H1 (cell line): ENCODE results near the gene NDUFB10. TPM values are rescaled to one million over a fixed set of nuclear protein-coding genes. Genes with fewer than 3 reads are reported as not detected.

Source experiments
- CTCF ChIA-PET: fragments of 300-600 bp; sonication (Branson Sonifier 250); formaldehyde crosslinking; loops from one replicate; lab custom pipeline; 2021; ENCODE audit not compliant: partially characterized antibody; lab: Charles Lee
- POLR2A ChIA-PET: fragments of 300-600 bp; sonication (Branson Sonifier 250); formaldehyde crosslinking; loops from one replicate; lab custom pipeline; 2021; ENCODE audit warnings: inconsistent platforms; ENCODE audit not compliant: partially characterized antibody; lab: Charles Lee
- DNase-seq, 2 experiments: peaks; one replicate each; pipeline versions ENCODE4 v3.0.0 to v3.0.0-alpha.2; 2010 to 2022; ENCODE audit warnings: low spot score in 2 of 2, low read depth in 1 of 2, mixed read lengths in 1 of 2
- FAIRE-seq: peaks from 2 replicates; lab custom pipeline; 2011; peaks lifted over from hg19 to GRCh38; lab: Jason Lieb, UNC
- H2AFZ ChIP-seq: 2 replicates; pipeline ENCODE4 v1.8.1; 2012; ENCODE audit warnings: low read length, inconsistent platforms
- H2AK5ac ChIP-seq: 2 replicates; pipeline ENCODE4 v1.6.1; 2013; ENCODE audit warnings: low read depth, low read length
- H2BK120ac ChIP-seq: replicated peaks from 2 replicates; pipeline ENCODE3; 2013; ENCODE audit warnings: low read depth, low read length, inconsistent platforms
- H2BK12ac ChIP-seq: 2 replicates; pipeline ENCODE4 v1.6.1; 2013; ENCODE audit warnings: low read depth, low read length
- H2BK15ac ChIP-seq: 2 replicates; pipeline ENCODE4 v1.6.1; 2013; ENCODE audit warnings: low read length
- H2BK20ac ChIP-seq: 2 replicates; pipeline ENCODE4 v1.6.1; 2013; ENCODE audit warnings: low read length
- H2BK5ac ChIP-seq: 2 replicates; pipeline ENCODE4 v1.6.1; 2013; ENCODE audit warnings: low read depth, low read length
- H3K14ac ChIP-seq: 2 replicates; pipeline ENCODE4 v1.6.1; 2013; ENCODE audit warnings: inconsistent platforms; ENCODE audit not compliant: insufficient read length
- H3K18ac ChIP-seq: 2 replicates; pipeline ENCODE4 v1.6.1; 2013; ENCODE audit warnings: low read length; ENCODE audit errors: extremely low read depth
- H3K23ac ChIP-seq: 2 replicates; pipeline ENCODE4 v1.6.1; 2013; ENCODE audit warnings: inconsistent platforms; ENCODE audit not compliant: insufficient read length
- H3K23me2 ChIP-seq: 2 replicates; pipeline ENCODE4 v1.6.1; 2013; ENCODE audit warnings: low read depth, low read length
- H3K27ac ChIP-seq: 2 replicates; pipeline ENCODE4 v1.6.1; 2011; ENCODE audit warnings: low read depth, low read length, inconsistent platforms
- H3K27me3 ChIP-seq, 4 experiments: replicated peaks in 1 of 4; 1 replicate in 1 of 4; 2 replicates in 3 of 4; pipeline versions ENCODE4 v1.6.1 to v1.8.1; 2011 to 2013; ENCODE audit warnings: low read length in 3 of 4, mild to moderate bottlenecking in 3 of 4, inconsistent platforms in 2 of 4, mixed read lengths in 2 of 4, moderate library complexity in 1 of 4; ENCODE audit not compliant: control insufficient read depth in 3 of 4, insufficient read depth in 3 of 4; ENCODE audit errors: extremely low read depth in 1 of 4
- H3K36me3 ChIP-seq, 4 experiments: 2 replicates each; pipeline versions ENCODE4 v1.6.1 to v1.8.1; 2011 to 2013; ENCODE audit warnings: mild to moderate bottlenecking in 4 of 4, low read length in 3 of 4, moderate library complexity in 2 of 4, control low read depth in 1 of 4, inconsistent platforms in 1 of 4; ENCODE audit not compliant: insufficient read depth in 4 of 4, control insufficient read depth in 2 of 4
- H3K4ac ChIP-seq: replicated peaks from 2 replicates; pipeline ENCODE3; 2013; ENCODE audit warnings: low read length, low read depth, mixed read lengths, inconsistent platforms; ENCODE audit not compliant: insufficient read length
- H3K4me1 ChIP-seq, 4 experiments: replicated peaks in 1 of 4; 1 replicate in 1 of 4; 2 replicates in 3 of 4; pipeline versions ENCODE4 v1.6.1 to v1.8.1; 2011 to 2013; ENCODE audit warnings: low read length in 3 of 4, inconsistent platforms in 2 of 4, mixed read lengths in 1 of 4; ENCODE audit not compliant: insufficient read depth in 4 of 4, control insufficient read depth in 3 of 4
- H3K4me2 ChIP-seq, 2 experiments: 2 replicates each; pipeline versions ENCODE4 v1.6.1 to v1.8.1; 2011 to 2013; ENCODE audit warnings: low read depth in 2 of 2, low read length in 2 of 2, control low read depth in 1 of 2, inconsistent platforms in 1 of 2, mild to moderate bottlenecking in 1 of 2; ENCODE audit not compliant: insufficient read depth in 1 of 2
- H3K4me3 ChIP-seq, 4 experiments: fragments of 200-600, 300-600 bp in 1 of 4; sonication (generic), shearing (Covaris generic), sonication (Bioruptor Twin) in 1 of 4; 2 replicates each; pipeline versions ENCODE4 v1.5.1 to v1.8.1; 2011 to 2016; ENCODE audit warnings: low read length in 4 of 4, low read depth in 3 of 4, control low read depth in 2 of 4, inconsistent platforms in 2 of 4, mild to moderate bottlenecking in 2 of 4, mixed read lengths in 1 of 4, moderate library complexity in 1 of 4; ENCODE audit not compliant: insufficient read depth in 2 of 4; ENCODE audit errors: extremely low read depth in 1 of 4
- H3K56ac ChIP-seq: replicated peaks from 2 replicates; pipeline ENCODE3; 2013; ENCODE audit warnings: low read depth, mild to moderate bottlenecking, mixed read lengths, low read length, inconsistent platforms; ENCODE audit not compliant: insufficient read length
- H3K79me1 ChIP-seq: 2 replicates; pipeline ENCODE4 v1.6.1; 2013; ENCODE audit warnings: low read depth, low read length, control low read depth
- H3K79me2 ChIP-seq, 2 experiments: 2 replicates each; pipeline versions ENCODE4 v1.6.1 to v1.8.1; 2012 to 2013; ENCODE audit warnings: low read length in 2 of 2, mild to moderate bottlenecking in 2 of 2, inconsistent platforms in 1 of 2; ENCODE audit not compliant: insufficient read depth in 2 of 2, control insufficient read depth in 1 of 2
- H3K9ac ChIP-seq, 4 experiments: replicated peaks in 1 of 4; 1 replicate in 1 of 4; 2 replicates in 3 of 4; pipeline versions ENCODE4 v1.6.1 to v1.8.1; 2011 to 2013; ENCODE audit warnings: low read depth in 3 of 4, low read length in 3 of 4, control low read depth in 2 of 4, mild to moderate bottlenecking in 2 of 4, moderate library complexity in 2 of 4, inconsistent platforms in 1 of 4; ENCODE audit errors: extremely low read depth in 1 of 4
- H3K9me3 ChIP-seq, 2 experiments: 2 replicates each; pipeline versions ENCODE4 v1.6.1 to v1.8.1; 2012 to 2013; ENCODE audit warnings: mild to moderate bottlenecking in 2 of 2, moderate library complexity in 2 of 2, control low read depth in 1 of 2, inconsistent platforms in 1 of 2, low read depth in 1 of 2, low read length in 1 of 2, mixed read lengths in 1 of 2; ENCODE audit not compliant: insufficient read depth in 2 of 2
- H4K20me1 ChIP-seq, 2 experiments: replicated peaks in 1 of 2; 2 replicates each; pipeline versions ENCODE3 to v1.8.1; 2011 to 2013; ENCODE audit warnings: inconsistent platforms in 2 of 2, low read length in 2 of 2, mild to moderate bottlenecking in 1 of 2; ENCODE audit not compliant: insufficient read depth in 2 of 2, control insufficient read depth in 1 of 2
- H4K5ac ChIP-seq: 2 replicates; pipeline ENCODE4 v1.6.1; 2013; ENCODE audit warnings: low read length, low read depth, mixed read lengths, inconsistent platforms; ENCODE audit not compliant: insufficient read length
- H4K8ac ChIP-seq: 2 replicates; pipeline ENCODE4 v1.8.0; 2013; ENCODE audit warnings: mild to moderate bottlenecking, moderate library complexity, low read length, inconsistent platforms; ENCODE audit not compliant: insufficient read depth; ENCODE audit errors: extremely low read depth
- H4K91ac ChIP-seq: replicated peaks from 2 replicates; pipeline ENCODE3; 2013; ENCODE audit warnings: low read length, mixed read lengths, inconsistent platforms; ENCODE audit not compliant: insufficient read length
- BCL11A ChIP-seq, 2 experiments: IDR thresholded peaks; one replicate each; pipeline ENCODE4 v1.6.1; 2011; ENCODE audit warnings: low read depth in 2 of 2, low read length in 2 of 2, mild to moderate bottlenecking in 2 of 2
- CBX8 ChIP-seq: fragments of 300-800, 300-1000 bp; sonication (generic); IDR thresholded peaks from 2 replicates; pipeline ENCODE4 v1.7.1; 2016; ENCODE audit warnings: low read depth, low read length, borderline replicate concordance
- FOSL1 ChIP-seq: IDR thresholded peaks from 2 replicates; pipeline ENCODE4 v1.6.1; 2011; ENCODE audit warnings: mild to moderate bottlenecking, low read depth, low read length, moderate library complexity; ENCODE audit not compliant: insufficient read depth
- POU5F1 ChIP-seq: IDR thresholded peaks from 2 replicates; pipeline ENCODE4 v1.6.1; 2011; ENCODE audit warnings: low read depth, mild to moderate bottlenecking, low read length, moderate library complexity
- WGBS, 2 experiments: shearing (Covaris generic) in 1 of 2; methylation state at CpG; one replicate each; pipeline versions ENCODE4 v1.1.6 to v1.1.7; 2013 to 2015; ENCODE audit warnings: low lambda C conversion rate in 2 of 2, mixed read lengths in 2 of 2, inconsistent platforms in 1 of 2, low coverage in 1 of 2, missing lambda C conversion rate in 1 of 2; ENCODE audit not compliant: insufficient replicate concordance in 2 of 2, insufficient coverage in 1 of 2, insufficient read length in 1 of 2; ENCODE audit errors: extremely low coverage in 1 of 2, missing lambda C conversion rate in 1 of 2; 5-methylcytosine and 5-hydroxymethylcytosine counted together
- polyA plus RNA-seq, 7 experiments: library from polyadenylated mRNA; depleted of rRNA in 3 of 7; stranded (reverse) in 5 of 7; unstranded in 2 of 7; fragments of >200 nt in 5 of 7; fragments of 200-250 nt in 2 of 7; gene quantifications; 1 replicate in 5 of 7; 2 replicates in 1 of 7; 4 replicates in 1 of 7; pipeline versions ENCODE4 v1.2.1 to v1.2.3, GENCODE V29; 2011 to 2013; ENCODE audit warnings: missing spikeins in 2 of 7, mixed read lengths in 2 of 7
- total RNA-seq: library from RNA; stranded (reverse); fragmentation: NEBNext Ultra II Directional; extraction: Animal tissue kit (Norgen Biotek cat#: 25700); gene quantifications from 2 replicates; pipeline ENCODE4 v1.2.1, GENCODE V29; 2021

NDUFB10 gene
- total and polyA plus RNA-seq, 2 of the 8 experiments (the other 6 are each of a cell fraction or from before 2014, with no cell fraction given), result 183 to 194 TPM

DNA sequence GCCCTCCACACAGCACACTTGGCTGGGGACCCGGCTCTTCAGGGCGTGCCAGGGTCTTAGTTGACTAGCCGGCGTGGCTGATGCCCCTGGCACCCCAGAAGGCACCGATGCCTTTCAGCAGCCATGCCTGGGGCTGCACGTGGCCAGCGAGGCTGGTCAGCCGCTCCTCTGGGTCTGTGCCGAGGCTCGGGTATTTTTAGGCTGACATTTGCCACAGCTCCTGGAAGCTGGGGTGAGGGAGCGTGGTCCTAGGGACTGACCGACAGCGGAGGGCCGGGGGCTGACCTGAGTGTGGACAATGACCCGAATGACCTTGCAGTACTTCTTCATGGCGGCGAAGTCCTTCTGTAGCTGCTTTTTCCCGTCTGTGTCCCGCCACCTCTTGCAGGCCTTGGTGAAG lies 8.8 kb upstream of the NDUFB10 start:
- WGBS, 2 experiments, result 92% methylated on average over 19 of the region's 19 CpGs; no CpG with 5 or more reads in 1 of the 2 experiments
- no peak for TF ChIP-seq CBX8
- no peak for TF ChIP-seq FOSL1
- TF ChIP-seq POU5F1, result no peak
- no peak for TF ChIP-seq BCL11A (IDR thresholded peaks at IDR 0.05; ENCODE audit: low read depth in 2 of 2, low read length in 2 of 2)
- TF ChIP-seq, all 59 proteins: peak for 0
- Histone ChIP-seq H3K4me2 (no peak overlapping the region), H3K27ac (no peak overlapping the region), H4K20me1 (peaks cover 0 to 4% of the 10 kb centered on the region in 2 experiments), H3K79me1 (no peaks in the 10 kb centered on the region), H3K9me3 (no peaks in the 10 kb centered on the region), H2AFZ (no peak overlapping the region), H3K9ac (no peak overlapping the region), H2BK5ac (no peak overlapping the region), H3K23me2 (no peaks in the 10 kb centered on the region), H2BK12ac (no peak overlapping the region), H2BK20ac (no peak overlapping the region), H3K4me1 (peaks cover 0 to 3% (median 0%) of the 10 kb centered on the region in 4 experiments; a peak in 3 of 7 replicates), H3K18ac (no peak overlapping the region), H3K4ac (no peak overlapping the region), H3K23ac (no peak overlapping the region), H3K36me3 (no peaks in the 10 kb centered on the region), H2BK15ac (no peak overlapping the region), H2BK120ac (no peak overlapping the region), H2AK5ac (no peak overlapping the region), H3K14ac (no peak overlapping the region), H3K4me3 (no peak overlapping the region), H4K5ac (no peak overlapping the region), H4K91ac (no peak overlapping the region), H3K56ac (no peak overlapping the region), H3K27me3 (no peaks in the 10 kb centered on the region), H3K79me2 (no peaks in the 10 kb centered on the region), H4K8ac (no peak overlapping the region)
- ChIA-PET CTCF (interaction anchor here (1.4 to 6.5 kb wide), 3 partner anchors 9 to 87 kb away, joined by 5 to 62 read pairs (median 7); partner anchors contain the start of gene MSRB1), POLR2A (interaction anchor here (0.9 to 19.8 kb wide), 3 partner anchors 7 to 20 kb away, joined by 3 to 336 read pairs (median 165); partner anchors contain the start of genes MSRB1, NDUFB10, RNF151 and RPS2)
- no peak for FAIRE-seq
- no peak for DNase-seq
